ENCODE measurements around the gene ESM1.
A peak's percentile ranks its signal among the peaks of the same experiment; 100 is the strongest.

The ESM1 gene

DNA sequence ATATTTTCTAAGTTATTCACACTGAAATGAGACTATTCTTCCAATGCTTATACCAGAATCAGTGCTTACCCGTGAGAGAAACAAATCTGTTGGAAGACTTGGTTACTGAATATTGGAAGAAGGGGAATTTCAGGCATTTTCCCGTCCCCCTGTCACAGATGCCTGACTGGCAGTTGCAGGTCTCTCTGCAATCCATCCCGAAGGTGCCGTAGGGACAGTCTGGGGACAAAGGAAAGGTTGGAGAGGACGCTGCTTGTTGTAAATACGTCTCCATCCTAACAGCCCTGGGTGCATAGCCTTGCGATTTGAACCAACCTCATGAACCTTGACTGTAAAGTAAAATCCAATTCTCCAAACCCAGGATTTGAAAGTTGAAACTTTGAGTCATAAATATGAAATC, 3.5 kb downstream of the ESM1 start:
- DNase-seq: no peak

DNA sequence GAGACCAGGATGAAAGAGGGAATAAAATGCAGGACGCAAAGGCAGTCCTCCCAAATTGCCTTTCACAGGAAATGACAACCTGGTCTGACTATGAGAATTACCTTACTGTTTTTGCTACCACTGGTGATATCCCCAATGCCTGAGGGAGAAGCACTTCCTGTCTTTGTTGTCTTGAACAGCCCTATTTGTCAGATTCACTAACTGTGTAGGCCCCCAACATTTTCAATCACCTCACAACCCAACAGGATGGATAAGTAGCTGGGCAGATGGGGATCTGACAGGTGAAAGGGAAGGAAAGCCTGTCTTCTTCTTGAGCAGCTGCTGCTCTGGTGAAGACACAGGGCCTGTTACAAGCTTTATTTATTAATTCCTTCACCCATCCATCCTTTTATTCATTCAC, 9.7 kb downstream of the ESM1 start:
- no peak for DNase-seq

DNA sequence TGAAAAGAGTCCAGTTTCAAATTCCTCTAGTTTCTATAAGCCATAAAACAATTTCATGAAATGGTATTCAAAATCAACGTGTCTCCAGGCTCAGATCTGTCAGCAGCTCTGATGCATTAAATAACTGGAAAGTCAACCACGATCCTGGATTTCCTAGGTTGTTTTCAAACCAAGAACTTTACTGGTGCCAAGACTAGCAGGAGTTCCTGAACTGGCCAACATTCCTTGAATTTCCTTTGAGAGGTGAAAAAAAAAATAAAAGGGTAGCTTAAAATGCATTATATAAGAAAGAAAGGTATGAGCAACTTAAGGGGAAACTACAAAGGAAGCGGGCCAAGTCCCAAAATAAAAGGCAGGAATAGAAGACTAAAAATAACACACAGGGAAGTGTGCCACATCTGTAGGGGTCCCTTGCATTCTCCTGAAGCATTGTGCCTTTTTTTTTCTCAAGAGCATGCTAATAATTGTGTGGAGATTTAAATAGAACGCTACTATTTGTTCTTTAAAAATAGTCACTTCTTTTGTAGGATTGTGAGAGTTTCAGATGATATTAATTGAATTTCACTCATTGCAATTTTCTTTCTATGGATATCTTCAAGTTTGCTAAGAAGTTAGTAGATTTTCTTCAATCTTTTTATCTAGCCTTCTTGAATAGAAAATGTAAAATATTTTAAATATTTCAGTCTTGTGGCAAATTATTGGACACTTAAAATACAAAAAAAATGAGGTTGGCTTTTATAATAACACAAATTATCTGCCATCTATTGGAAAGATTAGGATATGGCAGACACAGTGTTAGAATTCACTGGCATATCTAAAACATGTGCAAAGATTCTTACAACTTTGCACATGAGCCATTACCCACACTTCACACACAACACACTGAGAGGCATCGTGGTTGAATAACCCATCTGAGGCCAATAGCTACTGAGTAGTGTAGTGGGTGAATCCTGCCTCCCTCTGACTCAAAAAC, 15.3 kb downstream of the ESM1 start:
- DNase-seq: no peak

DNA sequence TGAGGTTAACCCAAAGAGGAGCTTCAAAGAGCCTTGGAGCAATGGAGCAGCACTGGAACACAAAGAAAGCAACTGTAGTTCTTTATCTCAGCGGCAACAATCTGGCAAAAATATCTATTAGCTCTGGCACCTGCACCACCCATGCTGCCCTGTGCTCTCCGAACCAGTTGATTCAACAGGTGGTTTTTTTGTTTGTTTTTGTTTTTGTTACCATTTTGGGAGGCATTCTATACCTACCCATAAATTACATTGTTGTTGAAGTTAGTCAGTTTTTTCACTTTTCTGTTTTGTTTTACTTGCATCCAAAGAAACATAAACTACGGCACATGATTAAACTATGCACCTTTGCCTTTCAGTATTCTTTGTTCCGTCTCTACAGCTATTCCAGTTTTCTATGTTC, 16.2 kb downstream of the ESM1 start:
- DNase-seq: no peak

DNA sequence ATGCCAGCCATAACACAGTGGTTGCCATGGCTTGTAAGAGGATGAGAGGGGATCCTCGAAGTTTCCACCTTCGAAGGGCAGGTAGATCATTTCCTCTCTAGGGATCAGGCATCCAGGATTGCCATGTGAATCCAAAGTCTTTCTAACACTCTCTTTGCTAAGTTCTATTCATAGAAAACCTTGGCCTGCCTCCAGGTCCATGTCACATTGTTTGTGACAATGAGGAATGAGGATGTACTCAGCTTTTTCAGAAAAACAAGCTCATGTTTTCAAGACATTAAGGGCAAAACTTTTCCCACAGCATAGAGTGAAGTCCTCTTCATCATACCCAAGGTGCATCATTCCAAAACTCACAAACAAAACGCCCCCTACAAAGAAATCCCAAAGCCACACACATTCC, 19.6 kb downstream of the ESM1 start:
- no peak for DNase-seq

DNA sequence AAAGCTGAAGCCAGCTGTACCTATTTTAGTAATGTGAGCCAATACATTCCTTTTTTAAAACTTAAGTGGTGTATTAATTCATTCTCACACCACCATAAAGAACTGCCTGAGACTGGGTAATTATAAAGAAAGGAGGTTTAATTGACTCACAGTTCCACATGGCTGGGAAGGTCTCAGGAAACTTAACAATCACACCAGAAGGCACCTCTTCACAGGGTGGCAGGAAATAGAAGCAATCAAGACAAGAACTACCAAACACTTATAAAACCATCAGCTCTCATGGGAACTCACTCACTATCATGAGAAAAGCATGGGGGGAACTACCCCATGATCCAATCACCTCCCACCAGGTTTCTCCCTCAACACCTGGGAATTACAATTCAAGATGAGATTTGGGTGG, 21.0 kb downstream of the ESM1 start:
- no peak for DNase-seq

DNA sequence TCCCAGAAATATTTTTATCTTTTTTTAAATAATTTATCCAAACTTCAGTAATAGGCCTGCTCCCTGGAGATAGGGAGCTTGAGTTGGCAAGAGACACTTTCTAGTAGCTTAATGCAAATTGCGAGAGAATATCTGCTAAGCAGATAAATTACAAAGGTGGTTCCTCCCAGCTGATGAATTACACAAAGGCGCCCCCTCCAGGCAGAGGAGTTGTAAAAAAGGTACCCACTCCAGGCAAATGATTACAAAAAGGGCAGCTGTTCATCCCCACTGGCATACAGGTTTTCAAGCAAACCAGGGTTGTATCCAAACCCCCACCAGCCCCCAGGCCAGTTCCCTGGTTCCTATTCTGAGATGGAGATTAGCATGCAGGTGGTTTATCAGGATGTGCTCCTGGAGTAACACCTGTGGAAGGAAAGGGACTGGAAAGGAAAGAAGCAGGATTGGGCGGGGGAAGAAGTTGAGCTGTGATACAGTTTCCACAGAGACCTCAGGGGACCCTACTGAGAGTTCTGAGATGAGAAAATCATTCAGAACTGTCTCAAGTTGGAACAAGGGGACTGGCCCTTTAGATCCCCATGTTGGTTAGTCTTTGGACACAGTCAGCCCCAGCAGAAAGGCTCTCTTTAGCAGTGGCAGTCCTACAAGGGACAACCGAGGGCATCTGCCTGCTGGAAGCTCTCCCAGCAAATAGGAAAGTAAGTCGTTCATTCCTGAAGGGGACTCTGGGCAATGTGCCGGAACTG, 25.5 kb downstream of the ESM1 start:
- DNase-seq: peak; percentile 25

DNA sequence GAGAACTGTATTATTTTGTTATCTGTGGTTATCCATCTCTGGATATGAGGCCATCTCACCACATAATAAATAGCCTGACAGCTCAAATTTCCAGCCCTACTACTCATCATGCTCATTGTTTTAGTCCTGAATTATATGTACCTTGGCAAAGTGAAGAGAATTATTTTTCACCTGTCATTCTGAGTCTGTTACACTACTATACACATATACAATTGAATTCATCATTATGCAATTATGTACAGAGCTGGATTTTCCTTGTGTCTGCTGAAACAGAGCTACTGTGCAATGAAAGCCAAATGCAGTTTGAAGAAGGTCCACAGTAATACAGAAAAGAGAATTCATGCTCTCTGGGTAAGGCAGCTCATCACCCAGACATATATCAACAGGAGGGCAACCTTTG, 28.5 kb downstream of the ESM1 start:
- peak; percentile 25 for DNase-seq

DNA sequence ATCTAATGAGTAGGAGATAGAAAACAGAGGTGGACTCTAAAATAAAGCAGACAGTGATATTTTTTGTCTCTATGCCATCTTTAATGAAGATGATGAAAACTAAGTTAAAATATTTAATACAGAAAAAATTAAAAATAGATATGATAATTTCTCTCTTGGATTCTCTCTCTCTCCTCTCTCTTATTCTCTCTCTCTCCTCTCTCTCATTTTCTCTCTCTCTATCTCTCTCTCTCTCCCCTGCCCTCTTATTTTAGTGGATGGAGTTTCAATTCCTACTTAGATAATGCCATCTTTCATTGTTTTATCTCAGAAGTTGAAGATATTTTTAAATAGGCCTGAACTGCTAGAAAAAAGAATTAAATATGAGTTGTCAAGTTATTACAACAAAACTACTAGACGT, 38.2 kb downstream of the ESM1 start:
- no peak for DNase-seq

DNA sequence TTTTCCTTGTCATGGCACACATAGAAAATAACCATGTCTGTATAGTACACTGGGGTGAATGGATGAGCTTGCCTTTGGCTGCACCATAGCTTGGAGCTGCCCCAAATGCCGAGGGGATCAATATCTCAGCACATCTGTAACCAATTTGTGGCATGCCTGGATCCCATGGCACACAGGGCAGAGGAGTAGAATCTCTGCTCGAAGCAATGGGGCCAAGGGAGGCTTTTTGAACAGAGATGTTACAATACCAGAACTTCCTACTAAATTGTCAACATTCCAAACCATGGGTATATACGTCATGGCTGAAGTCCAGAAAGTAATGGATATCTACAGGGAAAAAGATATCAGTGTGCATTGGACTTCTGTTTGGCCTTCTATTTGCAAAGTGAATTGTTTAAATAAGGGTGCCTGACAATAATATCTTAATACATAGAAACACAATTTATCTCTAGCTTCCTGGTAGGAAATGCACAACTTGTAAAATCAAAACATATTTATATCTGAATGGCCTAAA, 39.0 kb downstream of the ESM1 start:
- peak; percentile 34 for DNase-seq

DNA sequence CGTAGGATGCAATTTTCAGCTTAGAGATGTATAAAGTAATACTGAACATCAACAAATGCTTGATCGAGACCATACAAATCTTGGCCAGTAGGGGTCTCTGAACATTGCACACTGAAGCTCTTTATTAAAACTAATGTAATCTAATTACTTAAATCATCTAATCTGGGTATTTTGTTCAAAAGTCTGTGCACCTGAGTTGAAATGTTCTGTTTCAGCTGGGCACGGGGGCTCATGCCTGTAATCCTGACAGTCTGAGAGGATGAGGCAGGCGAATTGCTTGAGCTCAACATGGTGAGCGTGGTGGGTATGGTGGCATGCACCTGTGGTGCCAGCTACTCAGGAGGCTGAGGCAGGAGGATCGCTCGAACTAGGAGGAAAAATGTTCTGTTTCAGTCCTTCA, 41.0 kb downstream of the ESM1 start:
- DNase-seq: no peak

DNA sequence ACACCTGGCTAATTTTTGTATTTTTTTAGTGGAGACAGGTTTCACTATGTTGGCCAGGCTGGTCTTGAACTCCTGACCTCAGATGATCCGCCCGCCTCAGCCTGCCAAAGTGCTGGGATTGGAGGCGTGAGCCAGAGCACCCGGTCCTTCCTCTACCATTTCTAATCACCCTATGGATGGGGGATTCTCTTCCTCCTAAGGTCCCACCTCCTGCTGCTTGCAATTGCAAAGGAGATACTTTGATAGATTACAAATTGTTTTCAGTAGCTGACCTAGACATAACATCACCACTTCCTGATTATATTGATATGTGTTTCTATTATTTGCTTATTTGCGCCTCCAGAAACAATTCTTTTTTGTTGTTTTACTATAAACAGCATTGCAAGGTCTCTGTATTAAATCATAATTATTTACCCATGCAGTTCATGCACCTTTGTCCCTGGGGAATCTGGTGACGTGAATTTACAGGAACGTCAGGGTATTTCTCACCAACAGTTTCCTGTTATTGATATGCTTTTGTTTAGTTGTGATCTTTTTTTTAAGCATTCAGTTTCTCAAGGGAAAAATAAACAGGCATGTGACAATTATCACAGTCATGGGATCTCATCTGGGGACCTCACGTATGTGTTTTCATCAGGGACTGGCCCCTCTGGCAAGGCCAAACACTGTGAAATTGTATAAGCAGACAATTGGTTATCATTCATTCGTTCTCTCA, 43.2 kb downstream of the ESM1 start:
- DNase-seq: no peak

DNA sequence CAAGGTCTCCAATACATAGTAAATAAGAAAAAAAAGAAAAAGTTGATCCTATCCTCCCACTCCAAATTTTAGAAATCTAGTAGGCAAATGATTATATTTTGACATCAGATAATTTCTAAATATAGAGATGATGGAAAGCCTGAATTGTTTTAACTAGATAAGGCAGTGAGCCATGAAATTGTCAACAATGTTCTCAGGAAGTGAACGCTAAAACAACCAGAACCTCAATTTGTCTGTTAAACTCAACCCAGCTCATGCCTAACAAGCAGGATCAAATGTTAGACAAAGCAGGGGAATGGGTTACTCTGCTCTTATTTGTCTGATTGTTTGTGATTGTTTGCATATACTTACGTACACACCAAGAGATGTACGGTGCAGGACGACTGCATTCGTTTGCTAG, 49.2 kb downstream of the ESM1 start:
- peak; percentile 43 for DNase-seq

DNA sequence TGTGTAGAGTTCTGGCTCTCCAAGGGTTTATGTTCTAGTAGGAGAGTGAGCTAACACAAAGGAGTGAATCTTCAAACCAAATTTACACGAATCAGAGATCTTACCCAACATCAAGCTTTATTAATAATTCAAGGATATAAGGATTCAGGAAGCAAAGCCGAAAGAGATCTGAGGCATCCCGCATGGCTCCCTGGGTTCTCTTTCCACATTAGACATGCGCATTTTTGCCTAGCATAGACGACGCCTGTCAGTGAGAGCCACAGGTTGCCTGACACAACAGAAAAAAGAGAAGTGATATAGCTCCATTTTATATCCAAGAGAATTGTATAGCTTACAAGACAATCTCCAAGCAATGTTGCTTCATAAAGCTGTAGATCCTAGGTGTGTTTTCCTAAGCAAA, 52.6 kb downstream of the ESM1 start:
- no peak for DNase-seq

DNA sequence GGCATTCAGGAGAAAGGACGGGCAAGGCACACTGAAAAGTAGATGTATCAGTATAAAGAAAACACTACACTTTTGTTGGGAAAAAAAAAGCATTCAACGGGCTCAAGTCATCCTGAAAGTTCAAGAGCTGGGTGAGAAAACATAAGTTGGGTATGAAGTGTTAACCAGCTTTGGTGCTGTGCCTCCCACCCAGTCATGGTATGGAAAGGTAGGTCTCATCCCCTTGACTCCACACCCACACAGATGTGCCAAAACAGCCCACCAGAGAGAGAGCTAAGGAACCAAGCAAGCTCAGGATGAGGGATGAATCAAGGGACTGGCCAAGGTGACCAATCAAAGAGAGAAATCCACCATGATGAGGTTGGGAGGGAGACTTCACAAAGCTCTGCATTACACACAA, 54.7 kb downstream of the ESM1 start:
- no peak for DNase-seq
